Right atrium auricular region (tissue), 2 donors: ENCODE data around the gene SOHLH1. TPM values are rescaled to one million over a fixed set of nuclear protein-coding genes. Genes with fewer than 3 reads are reported as not detected.

Experiments
- DNase-seq: peaks from one replicate; pipeline ENCODE4 v3.0.0-alpha.2; 2019; ENCODE audit warnings: low spot score
- H3K27ac ChIP-seq, 2 donors: fragments of 200-600 bp; sonication (generic); 1 replicate in 1 of 2; 2 replicates in 1 of 2; pipeline ENCODE4 v1.5.1; 2016 to 2019
- H3K27me3 ChIP-seq, 2 donors: fragments of 200-600 bp; sonication (generic); one replicate each; pipeline versions ENCODE4 v1.5.1 to v1.6.0; 2017 to 2019
- H3K36me3 ChIP-seq: fragments of 200-600 bp; sonication (generic); one replicate; pipeline ENCODE4 v1.5.1; 2016
- H3K4me1 ChIP-seq, 2 donors: fragments of 200-600 bp; sonication (generic); one replicate each; pipeline versions ENCODE4 v1.5.1 to v1.6.0; 2017 to 2019
- H3K4me3 ChIP-seq, 2 donors: fragments of 200-600 bp; sonication (generic); 1 replicate in 1 of 2; 2 replicates in 1 of 2; pipeline ENCODE4 v1.5.1; 2017 to 2019; ENCODE audit warnings: mild to moderate bottlenecking in 1 of 2, moderate library complexity in 1 of 2
- H3K9me3 ChIP-seq, 2 donors: fragments of 200-600 bp; sonication (generic); one replicate each; pipeline ENCODE4 v1.5.1; 2019
- CTCF ChIP-seq, 2 donors: fragments of 200-600 bp; sonication (generic); IDR thresholded peaks; one replicate each; pipeline ENCODE4 v1.5.1; 2019; ENCODE audit warnings: antibody characterized with exemption in 2 of 2
- total RNA-seq, 2 donors: library from RNA; depleted of rRNA; stranded (reverse); fragments of >200 nt; gene quantifications; one replicate each; pipeline ENCODE4 v1.1.0, GENCODE V29; 2016

Gene SOHLH1
- total RNA-seq, 2 donors from 2014 or later, result not detected

DNA sequence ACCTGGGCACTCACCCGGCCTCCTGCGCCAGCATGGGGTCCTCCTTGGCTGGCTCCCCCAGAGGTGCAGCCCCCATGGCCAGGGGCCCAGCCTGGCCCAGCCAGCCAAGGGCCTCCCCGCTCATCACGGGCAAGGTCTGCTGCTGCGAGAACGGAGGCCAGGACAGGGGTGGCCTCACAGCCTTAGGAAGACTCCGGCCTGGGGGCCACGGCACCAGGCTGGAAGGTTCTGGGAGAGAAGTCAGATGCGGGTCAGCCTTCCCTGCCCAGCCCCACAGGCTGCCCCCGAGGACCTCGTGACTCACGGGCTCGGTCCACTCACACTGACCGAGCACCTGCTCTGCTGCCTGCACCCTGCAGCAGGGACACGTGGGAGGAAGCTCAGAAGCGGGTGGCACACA lies 4.2 kb downstream of the SOHLH1 start:
- Histone ChIP-seq H3K27me3 (no peaks in the 10 kb centered on the region), H3K36me3 (no peaks in the 10 kb centered on the region), H3K9me3 (no peaks in the 10 kb centered on the region), H3K4me1 (no peaks in the 10 kb centered on the region), H3K27ac (no peak overlapping the region), H3K4me3 (no peak overlapping the region)
- TF ChIP-seq CTCF (IDR thresholded peaks at IDR 0.05), result no peak
- no peak for DNase-seq

GRCh38 chr9:135694414-135694813 lies 4.9 kb downstream of the SOHLH1 start:
- no peak overlapping the region for H3K27ac ChIP-seq
- H3K27me3 ChIP-seq, result no peaks in the 10 kb centered on the region
- no peak for DNase-seq
- no peak for TF ChIP-seq CTCF (IDR thresholded peaks at IDR 0.05)
- H3K36me3 ChIP-seq, result no peaks in the 10 kb centered on the region
- no peak overlapping the region for H3K4me3 ChIP-seq
- H3K4me1 ChIP-seq, result no peaks in the 10 kb centered on the region
- H3K9me3 ChIP-seq, result no peaks in the 10 kb centered on the region

- no peak for TF ChIP-seq CTCF (IDR thresholded peaks at IDR 0.05)
- DNase-seq, result no peak
- Histone ChIP-seq H3K36me3 (no peaks in the 10 kb centered on the region), H3K27me3 (no peaks in the 10 kb centered on the region), H3K4me3 (no peak overlapping the region), H3K27ac (no peak overlapping the region), H3K4me1 (no peaks in the 10 kb centered on the region), H3K9me3 (no peaks in the 10 kb centered on the region)
Measured at GRCh38 chr9:135693771-135694170, 5.5 kb downstream of the SOHLH1 start.

- TF ChIP-seq CTCF (IDR thresholded peaks at IDR 0.05), result no peak
- H3K9me3 ChIP-seq, result no peaks in the 10 kb centered on the region
- no peak for DNase-seq
- no peaks in the 10 kb centered on the region for H3K4me1 ChIP-seq
- H3K27ac ChIP-seq, result no peak overlapping the region
- no peaks in the 10 kb centered on the region for H3K36me3 ChIP-seq
- H3K27me3 ChIP-seq, result no peaks in the 10 kb centered on the region
- no peak overlapping the region for H3K4me3 ChIP-seq
Measured at GRCh38 chr9:135693265-135693664, 6.0 kb downstream of the SOHLH1 start.

- Histone ChIP-seq H3K27me3 (no peaks in the 10 kb centered on the region), H3K9me3 (no peaks in the 10 kb centered on the region), H3K36me3 (no peaks in the 10 kb centered on the region), H3K4me3 (no peak overlapping the region), H3K4me1 (no peaks in the 10 kb centered on the region), H3K27ac (no peak overlapping the region)
- DNase-seq, result no peak
- TF ChIP-seq CTCF (IDR thresholded peaks at IDR 0.05), result no peak
Measured at GRCh38 chr9:135692410-135692809, 6.9 kb downstream of the SOHLH1 start.

DNA sequence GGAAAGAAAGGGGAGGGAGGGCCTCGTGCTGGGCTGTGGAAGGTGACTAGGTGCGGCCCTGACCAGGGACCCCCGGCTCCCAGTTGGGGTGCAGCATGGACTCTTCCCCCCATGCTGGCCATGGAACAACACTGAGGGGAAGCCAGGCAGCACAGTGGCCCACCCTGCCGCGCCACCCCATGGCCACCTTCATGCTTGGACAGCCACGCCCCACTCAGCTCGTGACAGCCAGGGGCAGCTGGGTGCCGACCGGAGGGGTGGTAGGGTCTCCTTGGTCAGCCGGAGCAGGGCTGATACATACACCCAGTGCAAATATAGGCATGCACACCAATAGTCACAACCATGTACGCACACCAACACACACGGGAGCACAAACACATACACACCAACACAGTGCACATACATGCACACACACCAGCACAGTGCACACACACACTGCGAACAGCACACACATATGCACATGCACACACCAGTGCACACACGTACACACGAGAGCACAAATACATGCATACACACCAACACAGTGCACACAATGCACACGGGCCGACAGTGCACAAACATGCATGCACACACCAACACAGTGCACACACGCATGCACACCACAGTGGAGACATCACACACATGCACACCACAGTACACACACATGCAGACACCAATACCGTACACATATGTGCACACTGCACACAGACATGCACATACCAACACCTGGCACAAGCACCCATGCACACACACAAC lies 8.3 kb downstream of the SOHLH1 start:
- no peak for DNase-seq

More for the DNA sequence above, 8.3 kb downstream of the SOHLH1 start:
- Histone ChIP-seq H3K9me3 (no peaks in the 10 kb centered on the region), H3K4me3 (no peak overlapping the region), H3K4me1 (no peaks in the 10 kb centered on the region), H3K27me3 (no peaks in the 10 kb centered on the region), H3K27ac (no peak overlapping the region), H3K36me3 (no peaks in the 10 kb centered on the region)
- no peak for TF ChIP-seq CTCF (IDR thresholded peaks at IDR 0.05)
